NOMO-1 treated with DMSO at 0.1 percent for 48 hours (cell line): Measurements from ENCODE around the gene UBE2G2.

ENCODE experiments used
- DNase-seq: peaks from one replicate; lab custom pipeline; 2025; ENCODE audit not compliant: unreplicated experiment; lab: John Stamatoyannopoulos, UW

The UBE2G2 gene

GRCh38 chr21:44816761-44817505 lies 15.3 kb upstream of the UBE2G2 start:
- no peak for DNase-seq

DNA sequence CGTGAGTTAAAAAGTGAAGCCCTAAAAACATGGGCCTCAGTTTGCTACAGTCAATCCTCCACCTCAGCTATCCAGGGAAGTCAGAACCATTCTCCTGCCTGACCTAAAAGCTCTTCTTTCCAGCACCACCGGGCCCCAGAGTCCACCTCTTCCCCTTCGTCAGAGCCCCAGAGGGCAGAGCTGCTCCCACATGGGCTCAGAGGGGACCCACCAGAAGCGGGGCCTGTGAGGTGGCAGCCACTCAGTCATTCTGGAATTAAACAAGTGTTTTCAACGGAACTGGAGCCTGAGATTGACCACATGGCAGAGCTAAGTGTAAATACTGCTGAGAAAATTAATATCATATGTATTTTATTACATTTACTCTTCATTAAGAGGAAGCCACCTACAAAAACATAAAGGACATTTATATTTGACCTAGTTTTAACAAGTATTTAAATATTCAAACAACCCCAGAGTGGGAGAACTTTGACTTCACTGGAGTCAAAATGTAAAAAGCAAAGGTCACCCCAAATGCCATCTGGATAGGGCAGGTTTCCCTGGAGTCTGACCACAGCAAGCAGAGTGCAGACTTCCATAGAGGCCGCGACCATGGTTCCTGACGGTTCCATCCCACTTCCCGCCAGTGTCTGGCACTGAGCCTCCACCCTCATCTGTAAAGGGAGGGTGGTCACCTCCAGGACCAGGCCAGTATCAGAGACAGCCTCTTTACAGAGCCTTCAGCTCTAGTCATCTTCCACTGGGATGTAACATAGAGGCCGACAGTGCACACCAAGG lies 14.4 kb upstream of the UBE2G2 start:
- DNase-seq = no peak

DNA sequence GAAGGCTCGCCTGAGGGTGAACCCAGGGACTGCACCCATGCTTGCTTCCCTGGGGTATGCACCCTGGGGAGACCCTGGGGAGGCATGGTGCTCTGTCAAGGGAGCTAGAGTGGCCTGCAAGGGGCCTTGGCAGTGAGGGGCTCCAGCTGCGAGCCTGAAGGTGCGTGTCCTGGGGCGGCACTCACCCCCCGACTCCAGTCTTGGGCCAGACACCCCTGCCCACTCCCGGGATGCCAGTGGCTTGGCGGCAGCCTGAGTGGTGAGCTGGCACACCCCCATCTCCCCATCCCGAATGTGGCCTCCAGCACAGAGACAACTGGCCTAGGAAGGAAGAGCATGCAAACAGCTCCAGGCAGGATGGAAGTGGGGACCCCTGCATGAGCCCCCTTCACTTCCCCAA lies 13.6 kb upstream of the UBE2G2 start:
- DNase-seq = no peak

DNA sequence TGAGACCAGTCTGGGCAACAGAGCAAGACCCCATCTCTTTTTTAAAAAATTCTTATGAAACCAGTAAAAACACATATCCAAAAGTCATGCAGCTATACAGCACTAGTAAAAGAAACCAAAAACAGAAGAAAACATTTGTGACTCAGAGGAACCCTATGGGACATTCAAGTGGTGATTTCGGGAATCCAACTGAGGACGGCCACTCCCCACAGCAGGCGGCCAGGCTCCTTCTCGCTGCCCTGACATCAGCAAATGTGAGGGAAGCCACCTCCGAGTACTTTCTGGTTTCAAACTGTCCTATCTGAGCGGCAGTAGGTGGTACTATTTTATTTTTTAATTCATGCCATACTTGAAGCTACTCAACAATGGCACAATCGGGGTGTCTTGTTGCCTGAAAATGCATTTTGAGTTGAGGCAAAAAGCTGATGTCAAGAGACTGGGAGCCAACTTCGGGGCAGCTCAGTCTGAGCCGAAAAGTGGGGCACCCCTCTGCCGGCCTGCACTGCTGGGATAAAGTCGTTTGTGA lies 12.9 kb upstream of the UBE2G2 start:
- DNase-seq = no peak

DNA sequence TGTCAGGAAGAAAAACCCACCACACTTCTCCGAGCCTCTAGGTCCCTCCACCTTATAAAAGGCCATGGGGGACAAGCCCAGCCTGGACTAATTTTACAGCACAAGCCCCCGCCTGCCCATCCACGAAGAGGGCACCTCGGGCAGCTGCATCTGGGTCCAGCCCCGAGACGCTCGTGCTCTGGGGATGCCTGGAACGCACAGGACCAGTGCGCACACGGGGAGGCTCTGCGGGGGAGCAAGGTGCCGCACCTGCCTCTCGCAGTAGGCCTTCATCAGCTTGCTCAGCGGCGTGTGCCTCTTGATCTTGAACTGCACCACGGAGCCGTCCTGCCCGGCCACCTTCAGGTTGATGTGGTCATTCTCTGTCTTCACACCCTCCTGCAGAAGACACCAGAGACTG lies 12.1 kb upstream of the UBE2G2 start:
- DNase-seq = no peak

DNA sequence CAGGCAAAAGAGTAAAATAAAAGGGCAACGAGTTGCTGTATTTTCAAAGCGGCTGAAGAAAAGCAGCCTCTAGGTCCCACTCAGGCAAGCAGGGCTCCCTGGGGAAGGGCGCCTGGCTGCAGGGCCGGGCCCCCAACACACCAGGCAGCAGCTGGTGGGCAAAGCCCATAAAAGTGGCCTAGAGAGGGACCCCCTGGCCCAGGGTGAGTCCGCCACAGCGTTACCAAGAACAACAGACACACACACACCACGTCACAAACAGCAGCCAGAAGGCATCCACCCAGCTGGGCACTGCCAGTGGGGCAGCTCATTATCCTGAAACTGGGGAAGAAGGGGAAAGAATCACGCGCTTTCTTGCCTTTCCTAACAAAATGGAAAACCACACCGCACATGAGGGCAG lies 11.5 kb upstream of the UBE2G2 start:
- no peak for DNase-seq

DNA sequence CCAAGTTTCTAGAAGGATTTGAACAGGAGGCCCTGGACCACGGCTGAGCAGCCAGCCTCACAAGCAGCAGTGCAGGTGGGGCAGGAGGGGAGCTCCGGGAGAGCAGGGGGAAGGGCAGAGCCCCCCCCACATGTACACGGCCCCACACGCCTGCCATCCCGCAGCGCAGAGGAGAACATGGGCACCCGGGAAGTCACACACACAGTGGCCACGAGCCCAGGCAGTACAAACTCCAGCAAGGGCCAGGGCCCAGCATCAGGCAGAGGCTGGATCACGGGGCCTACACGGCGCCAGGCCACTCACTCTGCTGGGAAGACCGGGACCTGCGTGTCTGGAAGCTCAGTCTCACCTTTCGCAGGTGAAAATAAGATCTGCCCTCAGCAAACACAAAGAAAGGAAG lies 11.0 kb upstream of the UBE2G2 start:
- no peak for DNase-seq

DNA sequence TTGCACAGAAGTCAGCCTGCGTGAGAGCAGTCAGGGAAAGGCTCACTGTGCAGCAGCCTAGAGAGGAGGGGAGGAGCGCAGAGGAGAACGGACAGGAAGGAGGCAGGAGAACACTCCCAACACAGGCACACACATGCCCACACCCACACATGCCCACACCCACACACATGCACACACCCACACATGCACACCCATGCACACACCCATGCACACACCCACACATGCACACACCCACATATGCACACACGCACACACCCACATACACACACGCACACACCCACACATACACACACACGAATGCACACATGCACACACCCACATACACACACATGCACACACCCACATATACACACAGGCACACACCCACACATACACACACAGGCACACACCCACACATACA lies 9.2 kb upstream of the UBE2G2 start:
- DNase-seq = no peak

GRCh38 chr21:44805859-44806258 lies 4.2 kb upstream of the UBE2G2 start:
- no peak for DNase-seq

GRCh38 chr21:44805226-44805625 lies 3.6 kb upstream of the UBE2G2 start:
- no peak for DNase-seq

- DNase-seq = no peak
Measured at GRCh38 chr21:44804762-44805161, 3.1 kb upstream of the UBE2G2 start.

GRCh38 chr21:44803651-44804050 lies 2.0 kb upstream of the UBE2G2 start:
- no peak for DNase-seq

- DNase-seq = peak; percentile 17
Measured at GRCh38 chr21:44802396-44803153, 955 bp upstream of the UBE2G2 start.

- DNase-seq = peak; percentile 56
Measured at GRCh38 chr21:44800971-44801467, 601 bp downstream of the UBE2G2 start.

GRCh38 chr21:44800103-44800502 lies 1.5 kb downstream of the UBE2G2 start:
- DNase-seq = peak; percentile 16

DNA sequence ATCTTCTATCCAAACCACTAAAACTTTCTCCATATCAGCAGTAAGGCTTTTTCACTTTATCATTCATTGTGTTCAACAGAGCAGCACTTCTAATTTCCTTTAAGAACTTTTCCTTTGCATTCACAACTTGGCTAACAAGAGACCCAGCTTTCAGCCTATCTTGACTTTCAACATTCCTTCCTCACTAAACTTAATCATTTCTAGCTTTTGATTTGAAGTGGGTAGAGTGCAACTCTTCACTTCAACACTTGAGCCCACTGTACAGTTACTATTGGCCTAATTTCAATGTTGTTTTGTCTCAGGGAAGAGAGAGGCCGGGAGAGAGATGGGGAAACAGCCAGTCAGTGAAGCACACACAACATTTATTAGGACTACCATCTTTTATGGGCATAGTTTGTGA lies 2.0 kb downstream of the UBE2G2 start:
- DNase-seq = no peak

DNA sequence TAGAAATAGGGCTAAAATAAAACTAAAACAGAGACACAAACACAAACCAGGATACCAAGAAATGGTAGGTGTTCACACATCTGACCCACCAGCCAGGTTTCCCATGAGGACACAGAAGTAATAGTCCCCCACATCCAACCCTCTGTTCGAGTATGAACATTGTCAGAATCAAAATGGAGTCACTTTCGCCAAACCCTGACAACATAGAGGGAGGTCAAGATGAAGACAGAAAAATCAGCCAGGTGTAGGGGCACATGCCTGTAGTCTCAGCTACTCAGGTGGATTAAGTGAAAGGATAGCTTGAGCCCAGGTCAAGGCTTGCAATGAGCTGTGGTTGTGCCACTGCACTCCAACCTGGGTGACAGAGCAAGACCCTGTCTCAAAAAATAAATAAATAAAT lies 3.8 kb downstream of the UBE2G2 start:
- no peak for DNase-seq

- DNase-seq = no peak
Measured at GRCh38 chr21:44795342-44795741, 6.3 kb downstream of the UBE2G2 start.

- DNase-seq = no peak
Measured at GRCh38 chr21:44793592-44794374, 7.8 kb downstream of the UBE2G2 start.

DNA sequence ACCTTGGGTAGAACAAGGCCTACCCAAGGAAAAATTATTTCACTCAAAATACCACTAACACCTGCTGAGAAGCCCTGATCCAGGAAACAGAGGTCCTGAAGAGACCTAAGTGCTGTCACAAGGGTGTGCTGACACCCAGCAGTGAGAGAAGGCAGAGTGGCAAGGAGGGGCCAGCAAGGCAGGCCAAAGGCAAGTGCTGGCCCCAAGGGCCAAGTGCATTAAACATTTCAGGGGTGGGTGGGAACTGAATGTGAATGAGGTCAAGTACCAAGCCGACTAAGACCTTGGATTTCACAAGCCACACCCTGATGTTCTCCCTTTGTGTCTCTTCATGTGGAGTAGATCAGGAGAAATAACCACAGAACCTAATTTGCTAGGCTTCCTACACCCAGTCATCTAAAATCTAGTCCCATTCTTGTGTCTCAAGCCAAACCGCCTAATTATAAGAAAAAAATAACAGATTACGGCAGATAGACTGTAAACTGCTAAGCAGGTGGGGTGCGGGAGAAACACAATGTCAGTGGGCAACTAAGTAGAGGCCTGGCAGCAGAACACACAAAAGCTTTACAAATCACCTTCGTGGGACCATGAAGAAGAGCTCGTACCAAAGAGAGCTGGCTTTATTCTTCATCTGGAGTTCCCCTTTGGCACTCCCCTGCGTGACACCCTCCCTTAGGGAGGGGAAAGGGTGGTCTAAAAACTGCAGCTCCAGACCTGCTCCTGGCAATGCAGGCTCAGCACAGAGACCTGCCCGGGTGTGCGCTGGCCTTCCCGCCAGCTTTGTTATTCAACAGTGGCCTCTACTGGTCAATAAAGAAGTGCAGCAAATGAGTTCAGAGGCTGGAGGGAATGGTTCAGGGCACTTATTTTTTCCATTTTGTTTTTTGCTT lies 8.7 kb downstream of the UBE2G2 start:
- DNase-seq = peak; percentile 45
